Aorta (tissue), 5 donors: ENCODE measurements around the gene PRKN. TPM values are rescaled to one million over a fixed set of nuclear protein-coding genes. Genes with fewer than 3 reads are reported as not detected.

Experiments
- ATAC-seq: fragments of 200-7000 bp; cut with Tn5 transposase; one replicate; pipeline ENCODE4 v1.9.1; 2022; ENCODE audit warnings: moderate library complexity; ENCODE audit not compliant: low FRiP score
- DNase-seq, 2 donors: peaks; one replicate each; pipeline ENCODE4 v3.0.0-alpha.2; 2020
- H3K27ac ChIP-seq, 2 donors: one replicate each; pipeline ENCODE4 v1.5.1; 2013; ENCODE audit warnings: low read length in 2 of 2, mild to moderate bottlenecking in 2 of 2, moderate library complexity in 2 of 2, control low read depth in 1 of 2, inconsistent platforms in 1 of 2, low read depth in 1 of 2
- H3K27me3 ChIP-seq, 2 donors: one replicate each; pipeline ENCODE4 v1.6.1; 2013; ENCODE audit warnings: control low read depth in 1 of 2, low read length in 1 of 2, mild to moderate bottlenecking in 1 of 2, moderate library complexity in 1 of 2; ENCODE audit not compliant: insufficient read depth in 2 of 2, control insufficient read depth in 1 of 2
- H3K36me3 ChIP-seq, 2 donors: one replicate each; pipeline ENCODE4 v1.6.1; 2013; ENCODE audit warnings: control low read depth in 1 of 2, low read length in 1 of 2, mild to moderate bottlenecking in 1 of 2; ENCODE audit not compliant: insufficient read depth in 2 of 2, control insufficient read depth in 1 of 2
- H3K4me1 ChIP-seq, 2 donors: one replicate each; pipeline ENCODE4 v1.6.1; 2013; ENCODE audit warnings: low read length in 2 of 2, control low read depth in 1 of 2, mild to moderate bottlenecking in 1 of 2, moderate library complexity in 1 of 2; ENCODE audit not compliant: insufficient read depth in 2 of 2, control insufficient read depth in 1 of 2
- H3K4me3 ChIP-seq, 2 donors: one replicate each; pipeline ENCODE4 v1.5.1; 2013; ENCODE audit warnings: low read length in 2 of 2, control low read depth in 1 of 2, mild to moderate bottlenecking in 1 of 2
- H3K9me3 ChIP-seq: one replicate; pipeline ENCODE4 v1.6.1; 2013; ENCODE audit warnings: mild to moderate bottlenecking, low read length; ENCODE audit not compliant: control insufficient read depth
- WGBS, 2 donors: extraction: QIAGEN DNeasy Blood & Tissue Kit; methylation state at CpG; one replicate each; pipeline ENCODE4 v1.1.7; 2013; 5-methylcytosine and 5-hydroxymethylcytosine counted together
- intact Hi-C, 2 donors: fragments of 100-400 bp; cut with DNase I; formaldehyde crosslinking; loops; one replicate each; pipeline versions ENCODE4 v1.14.2 to v1.15.0; 2022
- polyA plus RNA-seq, 2 donors: library from polyadenylated mRNA; stranded (reverse); fragments of 200-250 nt; gene quantifications; one replicate each; pipeline ENCODE4 v1.2.3, GENCODE V29; 2013
- total RNA-seq, 2 donors: library from RNA; stranded (reverse); fragmentation: NEBNext Ultra II Directional; extraction: Animal tissue kit (Norgen Biotek cat#: 25700); gene quantifications; one replicate each; pipeline ENCODE4 v1.2.1, GENCODE V29; 2021
- donor health status: healthy with polysubstance abuse.
- donor health status: Bipolar disorder and iron deficiency.
- donor health status: DM: no; HTN: no; CAD: no.
- donor health status: DM: no; HTN: no; CAD: no.
- donor health status: DM: yes; HTN: yes; CAD: no.

Gene PRKN
- total and polyA plus RNA-seq, 4 donors = 1.0 to 17.3 (median 5.7) TPM

GRCh38 chr6:162337412-162337811 lies 390.2 kb downstream of the PRKN start:
- intact Hi-C loops = no loop called here
- H3K36me3 ChIP-seq = no peaks in the 10 kb centered on the region
- no peak overlapping the region for H3K27ac ChIP-seq
- DNase-seq = no peak
- no peak for ATAC-seq
- no peaks in the 10 kb centered on the region for H3K9me3 ChIP-seq
- H3K27me3 ChIP-seq = no peaks in the 10 kb centered on the region
- 72 to 80% methylated on average over 6 of the region's 6 CpGs for WGBS, 2 donors
- no peak overlapping the region for H3K4me3 ChIP-seq
- H3K4me1 ChIP-seq = no peaks in the 10 kb centered on the region

DNA sequence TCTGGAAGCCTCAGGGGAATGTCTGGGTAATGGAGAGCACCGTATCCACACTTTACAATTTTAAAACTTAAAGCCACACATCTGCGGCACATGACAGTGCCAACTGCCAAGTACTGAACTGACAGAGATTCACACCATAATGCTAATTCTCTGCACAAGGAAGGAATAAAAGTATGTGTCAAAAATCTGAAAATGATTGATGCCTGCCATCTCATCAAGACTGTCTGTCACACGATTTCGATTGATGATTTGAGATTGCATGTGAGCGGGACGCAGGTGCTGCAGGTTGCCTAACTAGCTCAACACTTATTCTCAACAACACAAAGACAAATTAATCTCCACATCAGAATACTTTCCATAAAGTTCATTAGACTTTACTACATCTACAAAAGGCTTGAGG lies 391.2 kb downstream of the PRKN start:
- ATAC-seq = no peak

GRCh38 chr6:162332365-162332764 lies 395.2 kb downstream of the PRKN start:
- 95 to 96% methylated on average over 4 of the region's 4 CpGs for WGBS, 2 donors
- H3K9me3 ChIP-seq = no peaks in the 10 kb centered on the region
- ATAC-seq = no peak

More for the DNA sequence above, 391.2 kb downstream of the PRKN start:
- no peak for DNase-seq
- H3K4me1 ChIP-seq = no peaks in the 10 kb centered on the region
- H3K36me3 ChIP-seq = no peaks in the 10 kb centered on the region
- intact Hi-C loops = no loop called here
- no peak overlapping the region for H3K27ac ChIP-seq
- H3K9me3 ChIP-seq = no peaks in the 10 kb centered on the region
- H3K4me3 ChIP-seq = no peak overlapping the region
- H3K27me3 ChIP-seq = no peaks in the 10 kb centered on the region
- 88 to 94% methylated on average over 6 of the region's 6 CpGs for WGBS, 2 donors

DNA sequence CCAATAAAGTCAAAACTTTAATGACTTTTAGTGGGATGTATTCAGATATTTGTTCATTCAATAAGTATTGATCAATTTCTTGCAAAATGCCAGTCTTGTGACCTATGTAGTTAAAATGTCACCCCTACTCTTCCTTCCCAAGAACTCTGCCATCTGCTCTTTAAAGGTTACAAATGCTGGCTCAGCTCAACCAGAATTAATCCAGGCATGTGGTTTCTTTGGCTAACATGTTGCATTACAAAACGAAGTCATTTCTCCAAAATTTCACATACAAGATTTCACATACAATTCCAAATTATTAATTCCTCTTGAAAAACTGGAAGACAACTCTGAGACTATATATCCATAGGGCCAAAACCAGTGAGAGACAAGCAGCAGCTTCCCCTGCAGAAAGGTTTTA lies 395.7 kb downstream of the PRKN start:
- Histone ChIP-seq H3K4me3 (no peak overlapping the region), H3K27ac (no peak overlapping the region), H3K9me3 (no peaks in the 10 kb centered on the region), H3K36me3 (no peaks in the 10 kb centered on the region), H3K4me1 (no peaks in the 10 kb centered on the region), H3K27me3 (no peaks in the 10 kb centered on the region)
- intact Hi-C loops = no loop called here
- ATAC-seq (no peak), DNase-seq (no peak)
- 29 to 52% methylated on average over 1 of the region's 1 CpG for WGBS, 2 donors

More at GRCh38 chr6:162332365-162332764, 395.2 kb downstream of the PRKN start:
- no peak overlapping the region for H3K4me3 ChIP-seq
- no peaks in the 10 kb centered on the region for H3K27me3 ChIP-seq
- H3K36me3 ChIP-seq = no peaks in the 10 kb centered on the region
- H3K4me1 ChIP-seq = no peaks in the 10 kb centered on the region
- DNase-seq = no peak
- intact Hi-C loops = no loop called here
- H3K27ac ChIP-seq = no peak overlapping the region

DNA sequence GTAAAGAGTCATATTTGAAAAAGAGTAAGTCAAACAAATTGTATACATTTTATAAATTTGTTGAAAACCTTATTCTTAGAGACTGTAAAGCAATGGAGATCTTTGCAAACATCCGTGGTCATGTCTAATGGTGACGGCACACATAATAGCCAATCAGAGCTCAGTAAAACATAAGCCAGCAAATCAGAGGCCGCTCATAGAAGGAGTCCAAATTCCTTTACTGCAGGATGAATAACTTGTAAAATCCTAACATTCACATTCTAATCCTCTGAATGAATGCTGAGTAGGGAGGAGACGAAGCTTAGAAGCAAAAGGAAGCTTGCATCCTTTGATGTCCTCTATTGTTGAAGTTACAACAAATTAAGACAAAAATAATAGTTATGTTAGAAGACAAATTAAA lies 401.7 kb downstream of the PRKN start:
- Histone ChIP-seq H3K36me3 (no peaks in the 10 kb centered on the region), H3K9me3 (no peaks in the 10 kb centered on the region), H3K4me1 (no peaks in the 10 kb centered on the region), H3K27me3 (no peaks in the 10 kb centered on the region), H3K4me3 (no peak overlapping the region), H3K27ac (no peak overlapping the region)
- 81 to 85% methylated on average over 4 of the region's 4 CpGs for WGBS, 2 donors
- DNase-seq (no peak), ATAC-seq (no peak)
- intact Hi-C loops = no loop called here

DNA sequence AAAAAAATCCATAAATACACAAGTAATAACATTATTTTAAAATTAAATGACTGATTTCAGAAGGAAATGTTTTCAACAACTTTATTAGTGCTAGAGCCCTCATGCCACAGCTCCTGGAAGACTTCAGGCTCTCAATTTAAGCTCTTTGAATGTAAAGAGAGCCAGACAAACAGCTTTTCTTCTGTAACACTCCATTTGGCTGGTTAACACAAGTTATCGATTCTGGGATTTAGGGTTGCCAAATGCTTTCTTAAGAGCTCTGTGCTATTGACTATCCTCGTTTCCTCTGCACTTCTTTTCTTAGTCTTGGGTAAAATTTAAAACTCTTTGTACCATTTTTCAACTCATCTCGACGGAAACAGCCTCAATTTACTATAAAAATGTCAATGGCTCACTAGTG lies 402.5 kb downstream of the PRKN start:
- DNase-seq = no peak
- Histone ChIP-seq H3K27me3 (no peaks in the 10 kb centered on the region), H3K4me1 (no peaks in the 10 kb centered on the region), H3K27ac (no peak overlapping the region), H3K4me3 (no peak overlapping the region), H3K9me3 (no peaks in the 10 kb centered on the region), H3K36me3 (no peaks in the 10 kb centered on the region)
- WGBS, 2 donors = 59 to 77% methylated on average over 4 of the region's 4 CpGs
- ATAC-seq = no peak
- intact Hi-C loops = no loop called here

GRCh38 chr6:162315291-162315690 lies 412.3 kb downstream of the PRKN start:
- intact Hi-C loops = no loop called here
- WGBS, 2 donors = 88 to 91% methylated on average over 3 of the region's 3 CpGs
- Histone ChIP-seq H3K36me3 (no peaks in the 10 kb centered on the region), H3K4me3 (no peak overlapping the region), H3K4me1 (peaks cover 0 to 2% of the 10 kb centered on the region in 2 donors), H3K27me3 (no peaks in the 10 kb centered on the region), H3K9me3 (no peaks in the 10 kb centered on the region), H3K27ac (no peak overlapping the region)
- ATAC-seq (no peak), DNase-seq (no peak)

GRCh38 chr6:162313922-162314660 lies 413.5 kb downstream of the PRKN start:
- intact Hi-C loops = no loop called here
- Histone ChIP-seq H3K36me3 (no peaks in the 10 kb centered on the region), H3K4me3 (no peak overlapping the region), H3K9me3 (no peaks in the 10 kb centered on the region), H3K27ac (no peak overlapping the region), H3K4me1 (peaks cover 0 to 2% of the 10 kb centered on the region in 2 donors), H3K27me3 (no peaks in the 10 kb centered on the region)
- ATAC-seq = no peak
- 90 to 94% methylated on average over 4 of the region's 4 CpGs for WGBS, 2 donors
- no peak for DNase-seq

DNA sequence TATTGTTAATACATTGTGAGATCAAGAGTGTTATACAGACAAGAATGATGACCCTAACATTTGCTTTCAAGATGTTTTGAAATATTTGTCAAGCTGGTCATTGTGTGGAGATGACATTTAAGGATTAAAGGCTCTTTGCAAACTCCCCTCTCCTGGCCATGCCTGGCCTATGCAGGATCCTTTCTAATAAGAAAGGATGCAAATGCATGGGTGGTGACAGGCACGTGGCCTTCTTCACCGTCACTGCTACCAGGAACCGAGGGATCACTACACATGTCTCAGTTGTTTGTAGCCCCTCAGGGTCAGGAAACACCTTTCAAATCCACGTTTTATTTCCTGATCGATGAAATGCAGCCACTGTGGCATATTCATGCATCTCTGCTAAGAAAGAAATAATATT lies 419.7 kb downstream of the PRKN start:
- DNase-seq = no peak
- no peak for ATAC-seq
- no peaks in the 10 kb centered on the region for H3K9me3 ChIP-seq
- no peaks in the 10 kb centered on the region for H3K27me3 ChIP-seq
- WGBS, 2 donors = 61 to 68% methylated on average over 5 of the region's 5 CpGs
- peaks cover 0 to 2% of the 10 kb centered on the region in 2 donors for H3K4me1 ChIP-seq
- no peaks in the 10 kb centered on the region for H3K36me3 ChIP-seq
- H3K4me3 ChIP-seq = no peak overlapping the region
- no peak overlapping the region for H3K27ac ChIP-seq
- intact Hi-C loops = no loop called here
